Measurements from ENCODE around the gene COL5A3.

Gene COL5A3

DNA sequence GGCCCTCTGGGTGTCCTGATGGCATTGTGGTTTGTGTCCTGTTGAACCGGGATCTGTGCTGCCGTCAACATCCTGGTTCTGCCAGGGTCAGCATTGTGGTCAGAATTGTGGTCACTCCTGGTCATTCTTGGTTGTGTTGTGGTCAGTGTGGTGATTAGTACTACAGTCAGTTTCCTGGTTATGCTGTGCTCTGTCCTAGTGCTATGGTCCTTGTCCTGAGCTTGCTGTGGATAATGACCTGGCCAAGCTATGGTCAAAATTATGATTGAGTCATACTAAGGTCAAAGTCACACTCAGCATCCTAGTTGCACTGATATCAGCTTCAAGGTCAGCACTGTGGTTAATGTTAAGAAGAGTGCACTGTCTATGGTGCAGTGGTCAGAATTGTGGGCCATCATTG is 69.5 kb downstream of the COL5A3 start:
- WGBS (ENCODE audit: insufficient coverage, insufficient read length), result no CpG with 5 or more reads among the region's 2 CpGs
- Histone ChIP-seq H3K4me1 (ENCODE audit: control insufficient read depth, insufficient read depth, low read length) (peaks cover 4% of the 10 kb centered on the region; the same call in 1 of the 2 replicates), H3K27me3 (ENCODE audit: control insufficient read depth, insufficient read depth, low read length) (no peaks in the 10 kb centered on the region), H3K36me3 (ENCODE audit: control insufficient read depth, insufficient read depth, low read length) (no peaks in the 10 kb centered on the region), H3K4me3 (ENCODE audit: low read length) (no peak overlapping the region), H3K9me3 (ENCODE audit: control insufficient read depth, insufficient read depth, low read length) (no peaks in the 10 kb centered on the region), H3K27ac (ENCODE audit: low read length) (no peak overlapping the region)
- DNase-seq (ENCODE audit: low read depth, low spot score), result no peak

DNA sequence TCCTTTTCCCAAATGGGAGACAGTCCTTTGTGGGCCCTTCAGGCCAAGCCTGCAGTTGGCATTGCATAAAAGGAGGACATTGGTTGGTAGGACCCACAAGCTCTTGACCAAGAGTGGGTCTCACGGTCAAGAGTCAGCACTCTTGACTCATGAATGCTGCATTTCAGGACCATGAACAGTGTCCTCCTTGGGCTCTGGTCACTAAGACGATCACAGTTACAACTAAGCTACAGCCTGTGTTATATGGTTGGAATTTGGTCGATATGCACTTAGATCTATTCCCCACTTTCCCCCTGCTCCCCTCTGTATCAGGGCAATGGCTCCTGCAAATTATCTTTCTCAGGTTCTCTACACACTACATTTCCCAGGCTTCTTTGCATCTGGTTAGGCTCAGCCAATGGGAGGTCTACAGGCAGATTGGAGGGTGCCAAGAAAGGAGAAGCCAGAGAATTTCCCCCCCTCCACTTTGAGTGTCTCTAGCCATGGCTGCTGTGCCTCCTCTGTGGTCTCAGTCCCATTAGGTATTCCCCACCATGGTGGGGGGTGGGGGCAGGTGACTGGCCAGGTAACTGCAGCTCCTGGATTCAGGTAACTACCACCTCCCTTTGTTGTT is 70.9 kb downstream of the COL5A3 start:
- Histone ChIP-seq H3K4me1 (ENCODE audit: control insufficient read depth, insufficient read depth, low read length) (no peaks in the 10 kb centered on the region), H3K27me3 (ENCODE audit: control insufficient read depth, insufficient read depth, low read length) (no peaks in the 10 kb centered on the region), H3K4me3 (ENCODE audit: low read length) (no peak overlapping the region), H3K9me3 (ENCODE audit: control insufficient read depth, insufficient read depth, low read length) (no peaks in the 10 kb centered on the region), H3K27ac (ENCODE audit: low read length) (no peak overlapping the region), H3K36me3 (ENCODE audit: control insufficient read depth, insufficient read depth, low read length) (no peaks in the 10 kb centered on the region)
- no peak for DNase-seq (ENCODE audit: low read depth, low spot score)
- WGBS (ENCODE audit: insufficient coverage, insufficient read length), result no CpG with 5 or more reads among the region's 3 CpGs

DNA sequence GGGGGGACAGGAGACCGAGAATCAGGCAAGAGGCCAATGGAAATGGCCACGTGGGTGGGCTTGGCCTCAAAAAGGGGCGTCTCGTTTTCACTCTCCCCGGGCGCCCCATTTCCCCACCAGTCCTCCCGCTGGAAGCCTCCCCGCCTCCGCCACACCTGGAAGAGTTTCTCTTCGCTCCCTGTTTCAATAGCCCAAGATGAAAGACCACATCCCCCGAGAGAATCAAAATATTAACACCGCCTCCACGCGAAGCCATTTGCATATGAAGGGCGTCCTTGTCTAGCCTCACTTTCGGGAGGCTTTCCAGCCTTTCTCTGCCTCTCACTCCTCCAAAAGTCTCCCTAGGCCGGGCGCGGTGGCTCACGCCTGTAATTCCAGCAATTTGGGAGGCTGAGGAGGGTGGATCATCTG is 73.3 kb downstream of the COL5A3 start:
- Histone ChIP-seq H3K27me3 (ENCODE audit: control insufficient read depth, insufficient read depth, low read length) (no peaks in the 10 kb centered on the region), H3K4me3 (ENCODE audit: low read length) (peak overlapping the region; percentile 40; the same call in 1 of the 2 replicates), H3K4me1 (ENCODE audit: control insufficient read depth, insufficient read depth, low read length) (0 out of 2 replicates have a peak, but pooled peaks cover 2% of the 10 kb centered on the region), H3K9me3 (ENCODE audit: control insufficient read depth, insufficient read depth, low read length) (no peaks in the 10 kb centered on the region), H3K36me3 (ENCODE audit: control insufficient read depth, insufficient read depth, low read length) (no peaks in the 10 kb centered on the region), H3K27ac (ENCODE audit: low read length) (no peak overlapping the region)
- no peak for DNase-seq (ENCODE audit: low read depth, low spot score)
- no CpG with 5 or more reads among the region's 20 CpGs for WGBS (ENCODE audit: insufficient coverage, insufficient read length)

DNA sequence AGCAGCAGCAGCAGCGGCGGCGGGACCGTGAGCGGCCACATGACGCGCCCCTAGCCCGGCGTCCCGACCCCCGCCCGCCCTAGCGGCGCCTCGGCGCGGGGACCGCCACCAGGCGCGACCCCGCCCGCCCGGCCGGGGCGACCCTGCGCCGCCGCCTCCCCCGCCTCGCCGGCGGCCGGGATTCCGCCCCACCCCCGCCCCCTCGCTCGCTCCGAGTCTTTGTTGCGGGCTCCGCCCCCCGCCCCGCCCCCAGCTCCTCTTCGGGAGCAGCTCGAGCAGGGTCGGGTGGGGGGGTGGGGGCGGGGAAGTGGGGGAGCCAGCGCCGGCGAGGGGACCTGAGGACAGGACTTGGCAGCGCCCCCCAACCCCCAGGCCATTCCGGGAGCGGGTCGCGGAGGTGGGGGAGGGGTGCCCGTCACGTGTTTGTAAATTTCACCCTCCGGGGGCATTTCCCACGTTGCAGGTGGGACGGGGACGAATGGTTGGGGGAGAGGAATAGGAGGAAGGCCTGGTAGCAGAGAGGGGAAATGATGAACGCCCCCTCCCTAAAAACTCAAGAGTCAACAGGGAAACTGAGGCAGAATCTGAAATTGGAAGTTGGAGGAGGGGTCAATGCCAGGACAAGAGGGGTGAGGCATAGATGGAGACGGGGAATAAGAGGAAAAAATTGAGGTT is 73.8 kb downstream of the COL5A3 start, which contains the start of gene OLFM2:
TSS of gene OLFM2 (minus strand) at position 190 of the 675 bp plus-strand sequence. CDS start at position 41, 149 bp downstream.
- no peak for DNase-seq (ENCODE audit: low read depth, low spot score)
- Histone ChIP-seq H3K4me3 (ENCODE audit: low read length) (peak within 1 kb of the TSS; percentile 90), H3K27me3 (ENCODE audit: control insufficient read depth, insufficient read depth, low read length) (no peaks in the 10 kb centered on the region), H3K36me3 (ENCODE audit: control insufficient read depth, insufficient read depth, low read length) (no peaks in the 10 kb centered on the region), H3K4me1 (ENCODE audit: control insufficient read depth, insufficient read depth, low read length) (0 out of 2 replicates have a peak, but pooled peaks cover 2% of the 10 kb centered on the region), H3K9me3 (ENCODE audit: control insufficient read depth, insufficient read depth, low read length) (no peaks in the 10 kb centered on the region), H3K27ac (ENCODE audit: low read length) (no peak within 1 kb of the TSS)
- WGBS (ENCODE audit: insufficient coverage, insufficient read length), result no CpG with 5 or more reads among the region's 62 CpGs

DNA sequence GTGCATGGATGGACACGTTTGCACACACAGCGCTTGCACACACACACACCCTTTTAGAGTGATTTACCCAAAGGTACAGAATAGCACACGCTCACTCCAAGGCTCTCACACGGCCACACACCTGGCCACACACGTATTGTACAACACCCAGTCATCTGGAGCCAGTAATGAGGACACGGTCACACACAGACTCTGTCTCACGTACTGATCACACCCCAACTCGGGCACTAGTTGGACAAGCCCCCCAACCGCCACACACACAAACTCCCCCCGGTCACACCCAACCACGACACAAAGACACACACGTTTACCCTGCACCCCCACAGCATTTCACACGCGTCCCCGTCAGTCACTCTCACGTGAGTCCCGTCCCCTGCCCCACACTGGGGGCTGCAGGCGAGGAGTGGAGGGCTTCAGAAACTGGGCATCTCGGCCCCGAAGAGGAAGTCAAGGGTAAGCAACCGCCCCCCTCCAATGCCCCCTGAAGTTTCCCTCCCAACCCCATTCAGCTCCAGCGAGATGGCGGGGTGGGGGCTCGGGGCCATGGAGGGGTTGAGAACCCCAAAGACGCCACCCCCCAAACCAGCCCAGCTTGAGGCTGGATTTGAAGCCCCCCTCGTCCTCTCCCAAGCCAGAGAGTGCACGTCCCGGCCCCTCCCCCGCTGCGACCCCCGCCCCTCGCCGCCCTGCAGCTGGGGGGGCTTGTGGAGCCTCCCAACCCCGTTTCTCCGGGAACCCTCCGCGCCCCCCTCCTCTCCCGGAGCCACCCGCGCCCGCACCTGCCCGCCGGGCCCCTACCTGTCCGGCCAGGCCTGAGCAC is 74.6 kb downstream of the COL5A3 start:
- DNase-seq (ENCODE audit: low read depth, low spot score), result no peak
- H3K27ac ChIP-seq (ENCODE audit: low read length), result no peak overlapping the region
- peak overlapping the region; percentile 90 for H3K4me3 ChIP-seq (ENCODE audit: low read length)
- no peaks in the 10 kb centered on the region for H3K9me3 ChIP-seq (ENCODE audit: control insufficient read depth, insufficient read depth, low read length)
- H3K27me3 ChIP-seq (ENCODE audit: control insufficient read depth, insufficient read depth, low read length), result no peaks in the 10 kb centered on the region
- WGBS (ENCODE audit: insufficient coverage, insufficient read length), result no CpG with 5 or more reads among the region's 44 CpGs
- H3K4me1 ChIP-seq (ENCODE audit: control insufficient read depth, insufficient read depth, low read length), result 0 out of 2 replicates have a peak, but pooled peaks cover 2% of the 10 kb centered on the region
- no peaks in the 10 kb centered on the region for H3K36me3 ChIP-seq (ENCODE audit: control insufficient read depth, insufficient read depth, low read length)

DNA sequence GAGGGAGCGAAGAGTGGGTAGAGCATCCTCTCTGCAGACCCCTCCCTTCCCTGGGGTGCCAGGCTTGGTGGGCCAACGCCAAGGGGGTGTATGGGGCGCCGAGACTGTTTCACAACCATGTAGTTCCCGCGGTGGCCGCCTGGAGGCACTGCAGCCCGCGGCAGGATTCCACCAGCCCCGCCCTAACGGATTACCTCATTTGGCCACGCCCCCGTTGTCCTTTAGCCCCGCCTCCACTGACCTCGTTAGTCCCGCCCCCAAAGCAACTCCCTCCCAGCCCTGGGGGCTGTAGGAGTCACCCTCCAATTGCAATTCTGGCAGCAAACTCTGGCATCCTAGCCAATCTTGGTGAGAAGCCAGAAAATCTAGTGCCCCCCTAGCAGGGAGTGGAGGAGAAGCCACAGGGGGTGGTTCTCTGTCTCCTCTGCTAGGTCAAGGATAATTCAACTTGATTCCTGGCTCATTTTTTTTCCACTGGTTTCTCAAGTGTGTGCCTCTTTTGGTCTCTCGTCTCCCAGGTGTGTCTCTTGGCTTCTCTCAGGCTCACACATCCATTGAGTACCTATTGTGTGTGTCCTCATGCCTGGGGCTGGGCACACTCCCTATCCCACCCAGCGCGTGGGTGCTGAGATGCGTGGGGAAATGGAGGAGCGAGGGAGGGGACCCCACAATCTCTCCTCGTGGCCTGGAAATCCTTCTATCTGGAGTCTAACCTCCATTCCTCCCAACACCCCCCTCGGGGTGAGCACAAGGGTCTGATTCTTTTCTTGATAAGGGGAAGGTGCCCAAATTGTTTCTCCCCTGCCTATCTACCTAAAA is 76.0 kb downstream of the COL5A3 start:
- no peak overlapping the region for H3K4me3 ChIP-seq (ENCODE audit: low read length)
- no peaks in the 10 kb centered on the region for H3K27me3 ChIP-seq (ENCODE audit: control insufficient read depth, insufficient read depth, low read length)
- 0 out of 2 replicates have a peak, but pooled peaks cover 2% of the 10 kb centered on the region for H3K4me1 ChIP-seq (ENCODE audit: control insufficient read depth, insufficient read depth, low read length)
- DNase-seq (ENCODE audit: low read depth, low spot score), result peak; percentile 50
- no peaks in the 10 kb centered on the region for H3K36me3 ChIP-seq (ENCODE audit: control insufficient read depth, insufficient read depth, low read length)
- H3K27ac ChIP-seq (ENCODE audit: low read length), result no peak overlapping the region
- H3K9me3 ChIP-seq (ENCODE audit: control insufficient read depth, insufficient read depth, low read length), result no peaks in the 10 kb centered on the region
- no CpG with 5 or more reads among the region's 23 CpGs for WGBS (ENCODE audit: insufficient coverage, insufficient read length)

DNA sequence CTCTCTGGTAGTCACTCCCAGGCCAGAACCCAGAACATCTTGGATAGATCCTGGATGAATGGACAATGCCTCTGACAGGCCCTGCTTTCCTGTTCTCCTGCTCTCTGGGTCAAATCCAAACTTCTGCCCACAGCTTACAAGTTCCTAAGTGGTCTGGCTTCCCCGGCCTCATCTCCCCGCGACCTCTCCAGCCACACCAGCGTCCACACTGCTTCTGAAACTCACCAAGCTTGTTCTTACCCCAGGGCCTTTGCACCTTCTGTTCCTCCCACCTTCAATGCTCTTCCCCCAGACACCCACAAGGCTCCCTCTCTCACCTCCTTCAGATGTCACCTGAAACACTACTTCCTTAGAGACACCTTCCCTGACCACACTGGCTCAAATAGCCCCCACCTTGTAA is 77.5 kb downstream of the COL5A3 start:
- Histone ChIP-seq H3K4me1 (ENCODE audit: control insufficient read depth, insufficient read depth, low read length) (0 out of 2 replicates have a peak, but pooled peaks cover 2% of the 10 kb centered on the region), H3K9me3 (ENCODE audit: control insufficient read depth, insufficient read depth, low read length) (no peaks in the 10 kb centered on the region), H3K27me3 (ENCODE audit: control insufficient read depth, insufficient read depth, low read length) (no peaks in the 10 kb centered on the region), H3K36me3 (ENCODE audit: control insufficient read depth, insufficient read depth, low read length) (no peaks in the 10 kb centered on the region), H3K27ac (ENCODE audit: low read length) (no peak overlapping the region), H3K4me3 (ENCODE audit: low read length) (no peak overlapping the region)
- DNase-seq (ENCODE audit: low read depth, low spot score), result no peak
- WGBS (ENCODE audit: insufficient coverage, insufficient read length), result no CpG with 5 or more reads among the region's 4 CpGs

DNA sequence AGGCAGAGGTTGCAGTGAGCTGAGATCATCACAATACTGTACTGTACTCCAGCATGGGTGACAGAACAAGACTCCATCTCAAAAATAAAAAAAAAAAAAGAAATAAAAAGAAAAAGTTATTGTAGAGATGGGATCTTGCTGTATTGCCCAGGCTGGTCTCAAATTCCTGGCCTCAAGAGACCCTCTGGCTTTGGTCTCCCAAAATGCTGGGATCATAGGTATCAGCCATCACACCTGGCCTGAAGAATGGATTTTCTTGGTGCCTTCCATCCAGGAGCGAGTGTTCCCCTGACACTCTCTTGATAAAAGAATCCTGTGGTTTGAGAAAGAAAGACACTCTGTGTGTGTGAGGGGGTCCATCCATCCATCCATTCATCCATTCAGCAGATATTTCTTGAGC is 78.7 kb downstream of the COL5A3 start:
- no peak for DNase-seq (ENCODE audit: low read depth, low spot score)
- Histone ChIP-seq H3K27ac (ENCODE audit: low read length) (no peak overlapping the region), H3K9me3 (ENCODE audit: control insufficient read depth, insufficient read depth, low read length) (no peaks in the 10 kb centered on the region), H3K36me3 (ENCODE audit: control insufficient read depth, insufficient read depth, low read length) (no peaks in the 10 kb centered on the region), H3K4me3 (ENCODE audit: low read length) (no peak overlapping the region), H3K4me1 (ENCODE audit: control insufficient read depth, insufficient read depth, low read length) (0 out of 2 replicates have a peak, but pooled peaks cover 2% of the 10 kb centered on the region), H3K27me3 (ENCODE audit: control insufficient read depth, insufficient read depth, low read length) (no peaks in the 10 kb centered on the region)
- WGBS (ENCODE audit: insufficient coverage, insufficient read length), result no CpG with 5 or more reads among the region's 1 CpG

DNA sequence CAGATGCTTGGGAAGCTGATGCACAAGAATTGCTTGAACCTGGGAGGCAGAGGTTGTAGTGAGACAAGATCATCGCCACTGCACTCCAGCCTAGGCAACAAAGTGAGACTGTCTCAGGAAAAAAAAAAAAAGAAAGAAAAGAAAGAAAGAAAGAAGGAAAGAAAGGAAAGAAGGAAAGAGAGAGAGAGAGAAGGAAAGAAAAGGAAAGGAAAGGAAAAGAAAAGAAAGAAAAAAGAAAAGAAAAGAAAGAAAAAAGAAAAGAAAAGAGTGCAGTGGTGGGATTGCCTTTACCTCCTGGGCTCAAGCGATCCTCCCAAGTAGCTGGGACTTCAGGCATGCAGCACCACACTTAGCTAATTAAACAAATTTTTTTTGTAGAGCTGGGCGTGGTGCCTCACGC is 86.9 kb downstream of the COL5A3 start:
- no CpG with 5 or more reads among the region's 4 CpGs for WGBS (ENCODE audit: insufficient coverage, insufficient read length)
- H3K27ac ChIP-seq (ENCODE audit: low read length), result no peak overlapping the region
- H3K4me1 ChIP-seq (ENCODE audit: control insufficient read depth, insufficient read depth, low read length), result no peaks in the 10 kb centered on the region
- no peaks in the 10 kb centered on the region for H3K27me3 ChIP-seq (ENCODE audit: control insufficient read depth, insufficient read depth, low read length)
- no peaks in the 10 kb centered on the region for H3K36me3 ChIP-seq (ENCODE audit: control insufficient read depth, insufficient read depth, low read length)
- H3K4me3 ChIP-seq (ENCODE audit: low read length), result no peak overlapping the region
- DNase-seq (ENCODE audit: low read depth, low spot score), result no peak
- no peaks in the 10 kb centered on the region for H3K9me3 ChIP-seq (ENCODE audit: control insufficient read depth, insufficient read depth, low read length)
